ENCODE data around the gene AHNAK.

Gene AHNAK

DNA sequence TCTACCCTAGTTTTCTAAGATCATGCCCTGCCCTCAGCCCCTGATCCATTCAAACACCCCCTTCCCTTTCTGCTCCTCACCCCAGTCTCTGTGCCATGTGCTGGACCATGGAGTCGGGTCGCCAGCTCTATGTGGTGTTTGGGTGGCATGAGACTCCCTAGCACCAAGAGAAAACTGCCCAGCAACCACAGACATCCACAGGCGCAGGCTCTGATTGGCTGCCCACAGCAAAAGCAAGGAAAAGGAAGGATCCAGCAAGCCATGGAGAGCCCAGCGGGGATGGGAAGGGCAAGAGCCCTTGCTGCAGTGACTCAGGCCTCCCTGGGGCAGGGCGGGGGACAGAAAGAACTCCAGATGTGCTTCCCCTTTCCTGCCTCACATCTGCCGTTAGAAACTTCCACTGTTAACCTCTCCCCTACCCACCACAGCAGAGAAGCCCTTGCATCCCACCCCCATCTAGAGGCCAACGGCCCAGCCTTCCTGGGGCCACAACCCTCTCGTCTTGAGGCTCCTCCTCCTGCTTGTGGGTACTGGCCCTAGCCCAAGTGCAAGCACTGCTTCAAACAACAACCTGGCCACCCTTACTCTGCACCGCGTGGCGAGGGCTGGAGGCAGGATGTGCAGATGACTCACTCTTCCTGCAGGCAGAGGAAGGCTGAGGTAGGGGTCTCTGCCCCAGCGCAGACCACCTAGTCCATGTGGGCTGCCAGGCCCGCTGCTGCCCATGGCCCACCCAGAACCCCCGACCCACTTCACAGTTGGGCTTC is 9.7 kb upstream of the AHNAK start:
- H3K4me1 ChIP-seq (ENCODE audit: control insufficient read depth, insufficient read depth, low read length) = peaks cover 6% of the 10 kb centered on the region; the same call in 1 of the 2 replicates
- H3K4me3 ChIP-seq (ENCODE audit: low read depth, low read length) = no peak overlapping the region
- POLR2A ChIA-PET = interaction anchor here (0.7 to 5.7 kb wide), 9 partner anchors 10 to 132 kb away, joined by 3 to 53 read pairs (median 5); partner anchors contain the start of genes AHNAK, EEF1G and TUT1
- TF ChIP-seq ZSCAN30 (tag by site-specific recombination; IDR thresholded peaks at IDR 0.05) (0 out of 2 replicates have a peak, but pooled peaks have one; percentile 20), ZNF324 (tag by site-specific recombination; IDR thresholded peaks at IDR 0.05) (0 out of 2 replicates have a peak, but pooled peaks have one; percentile 18), ZNF660 (tag by site-specific recombination; IDR thresholded peaks at IDR 0.05) (peak; percentile 42; the same call in 1 of the 2 replicates), ZNF366 (tag by site-specific recombination; conservative IDR thresholded peaks at IDR 0.05) (peak; percentile 78), ZBTB17 (tag by site-specific recombination; IDR thresholded peaks at IDR 0.05) (peak; percentile 71), ZNF76 (tag by site-specific recombination; IDR thresholded peaks at IDR 0.05; ENCODE audit: borderline replicate concordance, low read depth) (peak; percentile 51; the same call in 1 of the 2 replicates), ZNF335 (tag by site-specific recombination; conservative IDR thresholded peaks at IDR 0.05) (peak; percentile 30; the same call in 1 of the 2 replicates), ZFP3 (tag by site-specific recombination; IDR thresholded peaks at IDR 0.05; ENCODE audit: low read depth) (no peak), GLIS1 (tag by site-specific recombination; IDR thresholded peaks at IDR 0.05) (peak; percentile 62), ZNF600 (tag by site-specific recombination; IDR thresholded peaks at IDR 0.05) (peak; percentile 86), SP3 (tag by site-specific recombination; IDR thresholded peaks at IDR 0.05) (peak; percentile 58), KLF1 (tag by site-specific recombination; IDR thresholded peaks at IDR 0.05) (0 out of 2 replicates have a peak, but pooled peaks have one; percentile 34), MYNN (tag by site-specific recombination; IDR thresholded peaks at IDR 0.05; ENCODE audit: borderline replicate concordance) (no peak), ZXDB (tag by site-specific recombination; IDR thresholded peaks at IDR 0.05) (peak; percentile 87), ZNF239 (tag by site-specific recombination; IDR thresholded peaks at IDR 0.05) (no peak), ZIC2 (tag by site-specific recombination; IDR thresholded peaks at IDR 0.05) (peak; percentile 55), ZBTB21 (tag by site-specific recombination; IDR thresholded peaks at IDR 0.05) (no peak), ZBTB20 (tag by site-specific recombination; IDR thresholded peaks at IDR 0.05) (peak; percentile 54; the same call in 1 of the 2 replicates), ZNF24 (tag by site-specific recombination; IDR thresholded peaks at IDR 0.05) (peak; percentile 46; the same call in 1 of the 2 replicates)
- TF ChIP-seq, protein P1, sequence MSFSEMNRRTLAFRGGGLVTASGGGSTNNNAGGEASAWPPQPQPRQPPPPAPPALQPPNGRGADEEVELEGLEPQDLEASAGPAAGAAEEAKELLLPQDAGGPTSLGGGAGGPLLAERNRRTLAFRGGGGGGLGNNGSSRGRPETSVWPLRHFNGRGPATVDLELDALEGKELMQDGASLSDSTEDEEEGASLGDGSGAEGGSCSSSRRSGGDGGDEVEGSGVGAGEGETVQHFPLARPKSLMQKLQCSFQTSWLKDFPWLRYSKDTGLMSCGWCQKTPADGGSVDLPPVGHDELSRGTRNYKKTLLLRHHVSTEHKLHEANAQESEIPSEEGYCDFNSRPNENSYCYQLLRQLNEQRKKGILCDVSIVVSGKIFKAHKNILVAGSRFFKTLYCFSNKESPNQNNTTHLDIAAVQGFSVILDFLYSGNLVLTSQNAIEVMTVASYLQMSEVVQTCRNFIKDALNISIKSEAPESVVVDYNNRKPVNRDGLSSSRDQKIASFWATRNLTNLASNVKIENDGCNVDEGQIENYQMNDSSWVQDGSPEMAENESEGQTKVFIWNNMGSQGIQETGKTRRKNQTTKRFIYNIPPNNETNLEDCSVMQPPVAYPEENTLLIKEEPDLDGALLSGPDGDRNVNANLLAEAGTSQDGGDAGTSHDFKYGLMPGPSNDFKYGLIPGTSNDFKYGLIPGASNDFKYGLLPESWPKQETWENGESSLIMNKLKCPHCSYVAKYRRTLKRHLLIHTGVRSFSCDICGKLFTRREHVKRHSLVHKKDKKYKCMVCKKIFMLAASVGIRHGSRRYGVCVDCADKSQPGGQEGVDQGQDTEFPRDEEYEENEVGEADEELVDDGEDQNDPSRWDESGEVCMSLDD (tag by site-specific recombination; IDR thresholded peaks at IDR 0.05) = peak; percentile 14; the same call in 1 of the 2 replicates
- TF ChIP-seq, protein P2, sequence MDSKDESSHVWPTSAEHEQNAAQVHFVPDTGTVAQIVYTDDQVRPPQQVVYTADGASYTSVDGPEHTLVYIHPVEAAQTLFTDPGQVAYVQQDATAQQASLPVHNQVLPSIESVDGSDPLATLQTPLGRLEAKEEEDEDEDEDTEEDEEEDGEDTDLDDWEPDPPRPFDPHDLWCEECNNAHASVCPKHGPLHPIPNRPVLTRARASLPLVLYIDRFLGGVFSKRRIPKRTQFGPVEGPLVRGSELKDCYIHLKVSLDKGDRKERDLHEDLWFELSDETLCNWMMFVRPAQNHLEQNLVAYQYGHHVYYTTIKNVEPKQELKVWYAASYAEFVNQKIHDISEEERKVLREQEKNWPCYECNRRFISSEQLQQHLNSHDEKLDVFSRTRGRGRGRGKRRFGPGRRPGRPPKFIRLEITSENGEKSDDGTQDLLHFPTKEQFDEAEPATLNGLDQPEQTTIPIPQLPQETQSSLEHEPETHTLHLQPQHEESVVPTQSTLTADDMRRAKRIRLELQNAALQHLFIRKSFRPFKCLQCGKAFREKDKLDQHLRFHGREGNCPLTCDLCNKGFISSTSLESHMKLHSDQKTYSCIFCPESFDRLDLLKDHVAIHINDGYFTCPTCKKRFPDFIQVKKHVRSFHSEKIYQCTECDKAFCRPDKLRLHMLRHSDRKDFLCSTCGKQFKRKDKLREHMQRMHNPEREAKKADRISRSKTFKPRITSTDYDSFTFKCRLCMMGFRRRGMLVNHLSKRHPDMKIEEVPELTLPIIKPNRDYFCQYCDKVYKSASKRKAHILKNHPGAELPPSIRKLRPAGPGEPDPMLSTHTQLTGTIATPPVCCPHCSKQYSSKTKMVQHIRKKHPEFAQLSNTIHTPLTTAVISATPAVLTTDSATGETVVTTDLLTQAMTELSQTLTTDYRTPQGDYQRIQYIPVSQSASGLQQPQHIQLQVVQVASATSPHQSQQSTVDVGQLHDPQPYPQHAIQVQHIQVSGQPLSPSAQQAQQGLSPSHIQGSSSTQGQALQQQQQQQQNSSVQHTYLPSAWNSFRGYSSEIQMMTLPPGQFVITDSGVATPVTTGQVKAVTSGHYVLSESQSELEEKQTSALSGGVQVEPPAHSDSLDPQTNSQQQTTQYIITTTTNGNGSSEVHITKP (tag by site-specific recombination; IDR thresholded peaks at IDR 0.05) = peak; percentile 98
- TF ChIP-seq, protein P3, sequence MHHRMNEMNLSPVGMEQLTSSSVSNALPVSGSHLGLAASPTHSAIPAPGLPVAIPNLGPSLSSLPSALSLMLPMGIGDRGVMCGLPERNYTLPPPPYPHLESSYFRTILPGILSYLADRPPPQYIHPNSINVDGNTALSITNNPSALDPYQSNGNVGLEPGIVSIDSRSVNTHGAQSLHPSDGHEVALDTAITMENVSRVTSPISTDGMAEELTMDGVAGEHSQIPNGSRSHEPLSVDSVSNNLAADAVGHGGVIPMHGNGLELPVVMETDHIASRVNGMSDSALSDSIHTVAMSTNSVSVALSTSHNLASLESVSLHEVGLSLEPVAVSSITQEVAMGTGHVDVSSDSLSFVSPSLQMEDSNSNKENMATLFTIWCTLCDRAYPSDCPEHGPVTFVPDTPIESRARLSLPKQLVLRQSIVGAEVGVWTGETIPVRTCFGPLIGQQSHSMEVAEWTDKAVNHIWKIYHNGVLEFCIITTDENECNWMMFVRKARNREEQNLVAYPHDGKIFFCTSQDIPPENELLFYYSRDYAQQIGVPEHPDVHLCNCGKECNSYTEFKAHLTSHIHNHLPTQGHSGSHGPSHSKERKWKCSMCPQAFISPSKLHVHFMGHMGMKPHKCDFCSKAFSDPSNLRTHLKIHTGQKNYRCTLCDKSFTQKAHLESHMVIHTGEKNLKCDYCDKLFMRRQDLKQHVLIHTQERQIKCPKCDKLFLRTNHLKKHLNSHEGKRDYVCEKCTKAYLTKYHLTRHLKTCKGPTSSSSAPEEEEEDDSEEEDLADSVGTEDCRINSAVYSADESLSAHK (tag by site-specific recombination; IDR thresholded peaks at IDR 0.05) = peak; percentile 59; the same call in 1 of the 2 replicates
- TF ChIP-seq, protein P4, sequence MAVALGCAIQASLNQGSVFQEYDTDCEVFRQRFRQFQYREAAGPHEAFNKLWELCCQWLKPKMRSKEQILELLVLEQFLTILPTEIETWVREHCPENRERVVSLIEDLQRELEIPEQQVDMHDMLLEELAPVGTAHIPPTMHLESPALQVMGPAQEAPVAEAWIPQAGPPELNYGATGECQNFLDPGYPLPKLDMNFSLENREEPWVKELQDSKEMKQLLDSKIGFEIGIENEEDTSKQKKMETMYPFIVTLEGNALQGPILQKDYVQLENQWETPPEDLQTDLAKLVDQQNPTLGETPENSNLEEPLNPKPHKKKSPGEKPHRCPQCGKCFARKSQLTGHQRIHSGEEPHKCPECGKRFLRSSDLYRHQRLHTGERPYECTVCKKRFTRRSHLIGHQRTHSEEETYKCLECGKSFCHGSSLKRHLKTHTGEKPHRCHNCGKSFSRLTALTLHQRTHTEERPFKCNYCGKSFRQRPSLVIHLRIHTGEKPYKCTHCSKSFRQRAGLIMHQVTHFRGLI (tag by site-specific recombination; IDR thresholded peaks at IDR 0.05) = peak; percentile 68; the same call in 1 of the 2 replicates
- TF ChIP-seq, protein P5, sequence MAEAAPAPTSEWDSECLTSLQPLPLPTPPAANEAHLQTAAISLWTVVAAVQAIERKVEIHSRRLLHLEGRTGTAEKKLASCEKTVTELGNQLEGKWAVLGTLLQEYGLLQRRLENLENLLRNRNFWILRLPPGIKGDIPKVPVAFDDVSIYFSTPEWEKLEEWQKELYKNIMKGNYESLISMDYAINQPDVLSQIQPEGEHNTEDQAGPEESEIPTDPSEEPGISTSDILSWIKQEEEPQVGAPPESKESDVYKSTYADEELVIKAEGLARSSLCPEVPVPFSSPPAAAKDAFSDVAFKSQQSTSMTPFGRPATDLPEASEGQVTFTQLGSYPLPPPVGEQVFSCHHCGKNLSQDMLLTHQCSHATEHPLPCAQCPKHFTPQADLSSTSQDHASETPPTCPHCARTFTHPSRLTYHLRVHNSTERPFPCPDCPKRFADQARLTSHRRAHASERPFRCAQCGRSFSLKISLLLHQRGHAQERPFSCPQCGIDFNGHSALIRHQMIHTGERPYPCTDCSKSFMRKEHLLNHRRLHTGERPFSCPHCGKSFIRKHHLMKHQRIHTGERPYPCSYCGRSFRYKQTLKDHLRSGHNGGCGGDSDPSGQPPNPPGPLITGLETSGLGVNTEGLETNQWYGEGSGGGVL (tag by site-specific recombination; IDR thresholded peaks at IDR 0.05) = peak; percentile 50

More for the DNA sequence above, 9.7 kb upstream of the AHNAK start:
- H3K36me3 ChIP-seq (ENCODE audit: control insufficient read depth in 2 of 2, insufficient read depth in 1 of 2, low read length in 2 of 2) = peaks cover 9 to 48% of the 10 kb centered on the region in 2 experiments; a peak in 2 of 3 replicates
- CTCF ChIA-PET = interaction anchor here (0.6 to 5.2 kb wide), 9 partner anchors 10 to 232 kb away, joined by 3 to 80 read pairs (median 8); no protein-coding TSS in a partner anchor
- no peaks in the 10 kb centered on the region for H3K9me3 ChIP-seq (ENCODE audit: control insufficient read depth, insufficient read depth, low read depth, low read length)
- peak overlapping the region; percentile 53; the same call in 1 of the 2 replicates for H3K27ac ChIP-seq (ENCODE audit: extremely low read depth, low read depth, low read length)

All from HEK293 (cell line).